ENCODE results near the gene MAPKAP1.

DNA sequence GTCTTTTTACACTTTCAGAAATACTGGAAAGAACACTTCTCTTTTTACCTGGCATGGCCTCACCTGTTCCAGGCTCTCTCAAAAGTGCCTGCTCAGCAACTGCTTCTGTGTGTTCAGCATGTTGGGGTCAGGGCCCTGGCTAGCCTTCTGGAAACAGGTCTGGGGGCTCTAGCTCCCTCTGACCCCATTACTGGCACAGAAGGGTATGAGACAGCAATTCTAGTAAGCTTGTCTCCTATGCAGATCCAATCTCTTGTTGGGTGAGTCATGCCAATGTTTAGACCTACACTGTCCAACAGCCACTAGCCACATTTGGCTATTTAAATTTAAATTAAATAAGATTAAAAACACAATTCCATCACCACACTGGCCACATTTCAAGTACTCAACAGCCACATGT lies 80.8 kb downstream of the MAPKAP1 start:
- TF ChIP-seq CTCF (IDR thresholded peaks at IDR 0.05; ENCODE audit: low read length): no peak
- no peak for TF ChIP-seq EZH2 (IDR thresholded peaks at IDR 0.05; ENCODE audit: borderline replicate concordance, low read length)
